ENCODE results near the gene DRD4. TPM values are rescaled to one million over a fixed set of nuclear protein-coding genes. Genes with fewer than 3 reads are reported as not detected.

The DRD4 gene
- polyA plus RNA-seq, 1 donor (not counting 4 experiments of a cell fraction or from before 2014, with no cell fraction given) = not detected

- peaks cover 22 to 34% of the 10 kb centered on the region in 2 experiments for H3K36me3 ChIP-seq (ENCODE audit: control insufficient read depth in 2 of 2, extremely low read depth in 1 of 2, insufficient read depth in 2 of 2, low read length in 2 of 2)
- dilution Hi-C loops (cut with MboI; ENCODE audit: extremely low pct_ligation_motif_present, low sequenced_read_pairs) = no loop called here
Observed at GRCh38 chr11:680970-681369, 43.9 kb downstream of the DRD4 start.

GRCh38 chr11:686451-687243, 49.6 kb downstream of the DRD4 start:
- DNase-seq (ENCODE audit: low read depth, low spot score) (no peak), FAIRE-seq (no peak)
- Histone ChIP-seq H3K4me1 (ENCODE audit: control insufficient read depth, extremely low read depth, insufficient read depth, low read length) (no peaks in the 10 kb centered on the region), H3K36me3 (ENCODE audit: control insufficient read depth in 2 of 2, extremely low read depth in 1 of 2, insufficient read depth in 2 of 2, low read length in 2 of 2) (peaks cover 29 to 42% of the 10 kb centered on the region in 2 experiments), H3K79me2 (ENCODE audit: control insufficient read depth, insufficient read depth, low read length) (peaks cover 1% of the 10 kb centered on the region), H3K27ac (ENCODE audit: control insufficient read depth, insufficient read depth, low read length) (no peak overlapping the region), H2AFZ (ENCODE audit: control insufficient read depth, low read length) (no peak overlapping the region), H3K9ac (ENCODE audit: control insufficient read depth, extremely low read depth, insufficient read depth, low read length) (no peak overlapping the region), H3K9me1 (ENCODE audit: control insufficient read depth, extremely low read depth, insufficient read depth, low read length) (no peaks in the 10 kb centered on the region), H3K4me2 (ENCODE audit: control insufficient read depth, extremely low read depth, insufficient read depth, low read depth, low read length) (no peak overlapping the region), H4K20me1 (ENCODE audit: control insufficient read depth, extremely low read depth, insufficient read depth, low read length) (no peaks in the 10 kb centered on the region), H3K9me3 (ENCODE audit: control insufficient read depth, low read depth, low read length) (no peaks in the 10 kb centered on the region), H3K4me3 (ENCODE audit: control insufficient read depth in 2 of 3, extremely low read depth in 1 of 3, insufficient read depth in 2 of 3, low read depth in 1 of 3, low read length in 3 of 3) (no peak overlapping the region), H3K27me3 (ENCODE audit: control insufficient read depth, extremely low read depth, insufficient read depth, low read length) (no peaks in the 10 kb centered on the region)
- TF ChIP-seq CTCF (optimal IDR thresholded peaks at IDR 0.05 in 1 of 3, IDR thresholded peaks at IDR 0.05 in 1 of 3, conservative IDR thresholded peaks at IDR 0.05 in 1 of 3; ENCODE audit: extremely low read depth in 1 of 3, insufficient read depth in 2 of 3, low read length in 3 of 3) = no peak
- TF ChIP-seq EZH2 (IDR thresholded peaks at IDR 0.05; ENCODE audit: low read length) = no peak
- dilution Hi-C loops (cut with MboI; ENCODE audit: extremely low pct_ligation_motif_present, low sequenced_read_pairs) = no loop called here

More at GRCh38 chr11:680970-681369, 43.9 kb downstream of the DRD4 start:
- no peaks in the 10 kb centered on the region for H3K9me1 ChIP-seq (ENCODE audit: control insufficient read depth, extremely low read depth, insufficient read depth, low read length)
- DNase-seq (ENCODE audit: low read depth, low spot score) (no peak), FAIRE-seq (no peak)
- H3K4me2 ChIP-seq (ENCODE audit: control insufficient read depth, extremely low read depth, insufficient read depth, low read depth, low read length) = no peak overlapping the region
- H3K4me3 ChIP-seq (ENCODE audit: control insufficient read depth in 2 of 3, extremely low read depth in 1 of 3, insufficient read depth in 2 of 3, low read depth in 1 of 3, low read length in 3 of 3) = no peak overlapping the region
- no peaks in the 10 kb centered on the region for H3K27me3 ChIP-seq (ENCODE audit: control insufficient read depth, extremely low read depth, insufficient read depth, low read length)
- no peaks in the 10 kb centered on the region for H3K79me2 ChIP-seq (ENCODE audit: control insufficient read depth, insufficient read depth, low read length)
- H3K4me1 ChIP-seq (ENCODE audit: control insufficient read depth, extremely low read depth, insufficient read depth, low read length) = no peaks in the 10 kb centered on the region
- TF ChIP-seq EZH2 (IDR thresholded peaks at IDR 0.05; ENCODE audit: low read length) (no peak), CTCF (optimal IDR thresholded peaks at IDR 0.05 in 1 of 3, IDR thresholded peaks at IDR 0.05 in 1 of 3, conservative IDR thresholded peaks at IDR 0.05 in 1 of 3; ENCODE audit: extremely low read depth in 1 of 3, insufficient read depth in 2 of 3, low read length in 3 of 3) (no peak)
- H2AFZ ChIP-seq (ENCODE audit: control insufficient read depth, low read length) = no peak overlapping the region
- H4K20me1 ChIP-seq (ENCODE audit: control insufficient read depth, extremely low read depth, insufficient read depth, low read length) = no peaks in the 10 kb centered on the region
- H3K9me3 ChIP-seq (ENCODE audit: control insufficient read depth, low read depth, low read length) = no peaks in the 10 kb centered on the region
- no peak overlapping the region for H3K27ac ChIP-seq (ENCODE audit: control insufficient read depth, insufficient read depth, low read length)
- no peak overlapping the region for H3K9ac ChIP-seq (ENCODE audit: control insufficient read depth, extremely low read depth, insufficient read depth, low read length)
